NCI-H2029 (cell line): ENCODE results near the gene DDIAS.
"Not testable (repeated sequence)": the region's sequence is repeated elsewhere in the genome, so short reads cannot be mapped to it uniquely, and the experiment has no call there.

Experiments used
- DNase-seq: peaks from one replicate; lab custom pipeline; 2025; lab: John Stamatoyannopoulos, UW

Gene DDIAS

DNA sequence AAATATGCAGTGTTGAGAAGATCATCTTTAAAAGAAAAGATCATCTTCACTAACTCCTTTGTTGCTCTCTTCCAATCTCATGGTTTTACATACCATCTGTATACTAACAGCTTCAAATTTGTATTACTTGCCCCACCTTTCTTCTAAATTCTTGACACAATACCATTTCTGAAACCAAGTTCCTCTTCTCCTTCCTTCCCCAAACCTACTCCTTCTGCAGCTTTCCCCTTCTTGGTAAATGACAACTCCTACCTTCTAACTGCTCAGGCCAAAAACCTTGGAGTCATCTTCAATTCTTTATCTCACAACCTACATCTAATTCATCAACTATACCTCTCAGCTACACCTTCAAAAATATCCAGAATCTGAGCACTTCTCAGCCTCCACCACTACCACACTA is 10.6 kb upstream of the DDIAS start:
- DNase-seq: no peak

DNA sequence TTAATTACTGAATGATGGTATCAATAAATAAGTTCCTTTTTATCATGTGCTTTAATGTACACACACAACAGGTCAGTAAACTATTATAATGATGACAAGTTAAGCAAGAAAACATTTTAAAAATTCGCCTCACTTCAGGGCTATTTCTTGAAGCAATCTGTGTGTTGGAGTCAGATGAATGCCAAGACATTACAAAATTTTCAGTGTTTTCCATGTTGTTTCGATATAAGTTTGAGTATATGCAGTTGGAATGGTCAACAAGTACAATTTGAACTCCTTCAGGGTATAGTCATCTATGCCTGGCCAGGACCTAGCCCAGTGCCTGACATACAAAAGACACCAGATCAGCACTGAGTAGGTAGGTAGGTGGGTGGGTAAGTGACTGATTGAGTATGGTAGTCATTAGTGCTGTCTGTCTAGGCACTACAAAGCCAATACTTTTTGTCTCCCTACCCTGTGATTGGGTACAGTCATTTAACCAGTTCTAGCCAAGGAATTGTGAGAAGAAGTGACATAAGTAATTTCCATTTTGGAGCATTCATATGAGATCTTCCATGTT is 8.8 kb upstream of the DDIAS start:
- DNase-seq: no peak

DNA sequence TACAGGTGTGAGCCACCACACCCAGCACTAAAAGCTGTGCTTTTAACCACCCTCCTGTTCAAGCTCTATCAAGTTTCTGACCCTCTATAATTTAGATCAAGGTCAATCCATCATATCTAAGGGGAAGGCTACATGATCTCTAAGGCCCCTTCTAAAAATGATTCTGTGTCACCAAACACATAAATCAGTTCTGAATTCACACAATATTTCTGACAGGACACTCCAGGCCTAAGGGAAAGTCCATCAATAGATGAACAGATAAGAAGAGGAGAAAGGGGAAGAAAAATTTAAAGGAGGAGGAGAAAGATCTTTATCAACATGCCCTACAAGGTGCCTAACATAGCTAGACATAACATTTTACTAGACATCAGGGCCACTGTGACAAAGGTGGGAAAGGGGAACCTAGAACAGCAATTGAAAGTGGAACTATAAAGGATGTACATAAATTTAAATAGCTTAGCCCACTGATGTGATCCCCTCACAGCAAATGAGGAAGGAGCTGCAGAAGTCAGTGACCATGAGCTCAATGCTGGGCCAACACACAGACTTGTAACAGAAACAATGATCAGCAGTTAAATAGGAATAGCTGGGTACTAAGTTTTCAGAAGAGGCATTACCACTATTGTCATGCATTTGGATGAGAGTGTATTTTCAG is 6.0 kb upstream of the DDIAS start:
- no peak for DNase-seq

DNA sequence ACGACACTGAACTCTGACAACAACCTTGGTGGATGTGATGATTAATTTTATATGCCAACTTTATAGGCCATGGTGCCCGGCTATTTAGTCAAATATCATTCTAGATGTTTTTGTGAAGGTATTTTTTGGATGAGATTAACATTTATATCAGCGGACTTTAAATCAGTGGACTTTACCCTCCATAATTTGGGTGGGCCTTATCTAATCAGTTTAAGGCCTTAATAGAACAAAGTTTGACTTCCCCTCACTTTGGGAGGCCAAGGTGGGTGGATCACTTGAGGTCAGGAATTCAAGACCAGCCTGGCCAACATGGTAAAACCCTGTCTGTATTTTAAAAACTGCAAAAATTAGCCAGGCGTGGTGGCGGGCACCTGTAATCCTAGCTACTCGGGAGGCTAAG is 5.4 kb upstream of the DDIAS start:
- DNase-seq: no peak

DNA sequence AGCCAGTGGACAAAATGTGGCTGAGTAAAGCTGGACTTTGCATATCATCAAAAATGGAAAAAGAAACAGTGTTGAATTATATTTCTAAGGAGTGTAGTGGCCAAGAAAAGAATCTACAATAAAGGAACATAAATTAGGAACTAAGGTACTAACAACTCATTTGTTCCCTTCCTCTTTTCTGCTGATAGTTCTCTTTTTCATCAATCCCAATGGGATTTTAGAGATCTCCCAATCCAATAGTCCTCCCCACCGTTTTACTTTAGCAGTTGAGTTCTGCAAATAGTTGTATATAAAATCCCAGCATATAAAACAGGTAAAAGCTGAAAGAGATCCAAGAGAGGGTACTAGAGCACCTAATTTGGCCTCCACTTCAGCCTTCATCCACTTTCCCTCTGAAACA is 3.3 kb upstream of the DDIAS start:
- no peak for DNase-seq

DNA sequence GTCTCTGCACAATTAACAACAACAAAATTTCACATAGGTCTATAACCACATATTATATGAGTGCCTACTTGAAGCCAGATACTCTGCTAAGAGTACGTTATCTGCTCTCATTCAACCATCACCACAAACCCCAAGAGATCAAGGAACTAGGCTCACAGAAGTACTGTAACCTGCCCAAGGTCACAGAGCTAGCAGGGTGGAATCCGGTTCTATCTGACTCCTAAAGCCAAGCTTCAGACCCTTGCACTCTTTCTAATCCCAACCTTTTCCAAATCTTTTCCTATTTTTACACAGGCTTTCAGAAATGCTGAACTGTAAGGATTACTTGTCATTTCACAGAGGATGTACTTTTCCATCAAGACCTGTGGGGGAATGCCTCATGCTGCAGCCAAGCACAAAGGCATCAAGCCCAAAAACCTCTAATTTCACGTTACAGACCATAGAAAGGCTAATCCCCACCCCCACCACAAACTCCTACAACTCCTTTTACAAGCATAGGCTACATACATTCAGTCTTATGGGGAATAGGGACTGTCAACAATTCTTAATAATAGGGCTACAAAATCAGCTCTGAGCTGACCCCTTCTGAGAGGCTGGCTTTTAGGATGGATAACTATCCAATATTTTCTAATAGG is 2.2 kb upstream of the DDIAS start:
- DNase-seq: no peak

DNA sequence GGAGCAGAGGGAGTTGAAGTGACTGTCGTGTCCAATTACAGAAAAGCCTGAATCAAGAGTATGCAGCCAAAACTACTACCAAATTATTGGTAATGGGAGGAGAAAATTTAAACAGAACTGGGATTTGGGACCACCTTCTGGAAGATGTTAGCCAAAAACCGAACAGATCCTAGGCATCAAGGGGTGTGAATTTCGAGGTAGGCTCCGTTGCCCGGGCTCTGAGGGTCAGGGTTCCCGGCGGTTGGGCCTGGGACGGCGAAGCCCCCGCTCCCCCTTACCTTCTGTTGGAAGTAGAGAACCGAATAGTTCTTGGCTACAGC is 1.6 kb upstream of the DDIAS start:
- DNase-seq: no peak

DNA sequence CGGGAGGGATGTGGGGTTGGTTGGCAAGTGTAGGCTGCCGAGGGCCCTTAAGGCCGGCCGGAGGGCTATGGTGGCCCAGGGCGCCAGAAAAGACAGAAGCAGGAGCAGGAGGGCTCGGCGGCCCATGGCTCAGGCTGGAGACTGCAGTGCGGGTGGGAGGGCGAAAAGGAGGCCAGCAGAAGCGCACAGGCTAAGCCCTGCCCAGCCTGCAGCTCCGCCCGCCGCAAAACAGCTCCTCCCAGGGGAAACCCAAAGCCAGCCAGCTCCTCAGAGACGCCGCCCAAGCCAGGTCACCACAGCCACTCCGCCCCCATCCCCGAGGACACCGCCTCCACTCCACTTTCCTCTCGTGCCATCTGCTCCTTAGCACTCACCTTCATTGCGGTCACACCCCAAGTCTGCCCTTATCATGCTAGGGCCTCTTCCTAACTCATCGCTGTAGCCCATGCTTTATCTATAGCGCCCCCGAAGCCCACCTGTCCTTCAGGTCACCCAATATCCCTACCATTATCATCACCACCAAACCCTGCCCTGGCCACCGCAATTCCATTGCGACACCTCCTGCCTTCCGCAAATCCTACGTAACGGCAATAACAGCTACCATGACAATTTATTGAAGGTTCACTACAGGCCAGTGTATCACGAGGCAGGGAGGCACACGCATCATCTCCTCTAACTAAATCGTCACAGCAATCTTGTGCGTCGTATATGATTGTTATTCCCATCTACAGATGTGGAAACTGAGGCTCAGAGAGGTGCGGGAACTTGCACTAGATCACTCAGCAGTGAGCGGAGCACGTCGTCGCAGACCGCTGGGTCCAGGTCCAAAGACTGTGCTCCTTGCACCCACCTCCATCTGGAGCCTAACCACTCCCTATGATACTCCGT is 1.0 kb upstream of the DDIAS start, which contains the start of gene PRCP:
Gene PRCP (minus strand): TSS at position 154 of the 888 bp plus-strand sequence. CDS start 28 bp downstream, at position 126.
- peak; percentile 82 for DNase-seq

DNA sequence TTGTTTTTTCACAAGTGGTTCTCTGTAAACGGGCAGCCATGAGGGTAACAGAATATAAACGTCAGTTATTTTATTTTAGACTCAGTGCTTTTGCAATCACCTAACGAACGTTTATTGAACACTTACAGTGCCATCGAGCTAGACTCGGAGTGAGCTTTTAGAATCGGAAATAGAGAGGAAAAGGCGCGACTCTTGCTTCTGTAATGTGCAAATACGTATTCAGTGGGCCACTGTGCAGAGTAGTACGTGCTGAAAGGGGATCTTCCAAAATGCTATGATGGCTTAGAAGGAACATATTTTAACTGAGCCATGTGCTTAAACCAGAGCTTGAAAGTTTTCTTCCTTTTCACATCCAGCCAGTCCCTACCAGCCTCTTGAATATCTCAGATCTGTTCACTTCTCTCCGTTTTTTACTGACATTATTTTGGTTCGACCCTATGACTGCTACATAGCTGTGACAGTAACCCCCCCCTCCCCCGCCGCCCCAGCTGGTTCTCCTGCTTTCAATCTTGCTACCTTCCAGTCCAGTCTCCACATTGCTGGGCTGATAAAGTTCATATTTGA is 468 bp downstream of the DDIAS start:
- no peak for DNase-seq

DNA sequence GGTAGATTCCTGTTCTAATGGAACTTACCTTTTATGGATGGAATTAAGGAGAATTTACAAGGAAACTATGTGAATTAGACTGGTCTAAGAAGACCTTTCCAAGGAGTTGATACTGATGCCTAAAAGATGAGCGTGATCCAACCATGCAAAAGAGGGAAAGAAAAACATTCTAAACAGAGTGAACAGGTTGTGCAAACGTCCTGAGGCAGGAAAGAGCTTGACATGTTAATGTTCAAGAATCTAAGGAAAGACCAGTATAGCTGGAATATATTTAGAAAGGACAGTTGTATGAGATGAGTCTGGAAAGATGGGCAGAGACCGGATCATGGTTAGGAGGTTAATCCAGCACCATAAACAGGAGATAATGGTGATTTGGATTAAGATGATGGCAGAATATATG is 1.3 kb downstream of the DDIAS start:
- no peak for DNase-seq

DNA sequence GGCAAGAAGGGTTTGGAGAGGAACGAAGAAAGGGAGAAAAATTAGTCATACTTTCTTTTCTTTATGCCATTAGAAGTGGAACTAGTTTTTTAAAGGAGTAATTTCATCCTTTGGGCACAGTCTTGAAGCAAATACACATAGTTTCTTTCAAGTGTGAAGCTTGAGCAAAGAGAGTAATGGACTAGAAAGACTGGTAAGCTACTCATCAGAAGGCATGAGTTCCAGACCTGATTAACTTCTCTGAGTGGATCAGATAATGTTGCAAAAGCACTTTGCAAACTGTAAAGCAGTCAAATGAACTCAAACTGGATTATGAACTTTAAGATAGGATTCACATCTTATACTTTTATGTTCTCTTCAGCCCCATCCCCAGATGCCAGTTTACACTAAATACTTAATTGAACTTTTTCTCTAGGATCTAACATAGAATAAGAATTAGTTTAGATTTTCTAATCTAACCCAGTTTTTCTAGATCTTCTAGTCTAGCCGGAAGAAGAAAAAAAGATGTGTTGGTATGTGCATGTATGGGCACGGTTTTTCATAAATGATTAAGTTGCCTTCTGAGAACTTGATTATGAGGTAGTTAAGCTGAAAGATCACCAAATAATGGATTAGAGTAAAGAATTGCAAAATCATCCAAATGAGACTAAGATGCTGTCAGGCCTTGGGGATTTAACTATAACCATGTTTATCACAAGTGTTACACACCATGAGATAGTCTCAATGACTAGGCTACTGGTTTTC is 2.5 kb downstream of the DDIAS start:
- no peak for DNase-seq

DNA sequence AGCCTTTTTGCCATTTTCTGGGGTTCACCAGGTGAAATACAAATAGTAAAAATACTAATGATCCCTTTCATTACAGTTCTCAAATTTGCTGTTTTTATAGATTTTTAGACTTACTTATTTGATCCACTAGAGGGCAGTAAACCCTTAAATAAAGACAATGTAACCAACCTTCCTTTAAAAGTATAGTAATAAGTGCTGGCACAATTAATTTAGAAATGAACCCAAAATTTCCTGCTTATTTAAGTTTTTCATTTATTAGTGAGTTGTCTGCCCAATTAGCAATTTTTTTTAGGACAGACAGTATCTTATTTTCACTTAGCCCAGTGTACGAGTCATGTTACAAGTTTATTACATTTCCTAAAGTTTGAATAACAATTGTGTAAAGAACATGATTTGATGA is 4.7 kb downstream of the DDIAS start:
- DNase-seq: peak; percentile 31

DNA sequence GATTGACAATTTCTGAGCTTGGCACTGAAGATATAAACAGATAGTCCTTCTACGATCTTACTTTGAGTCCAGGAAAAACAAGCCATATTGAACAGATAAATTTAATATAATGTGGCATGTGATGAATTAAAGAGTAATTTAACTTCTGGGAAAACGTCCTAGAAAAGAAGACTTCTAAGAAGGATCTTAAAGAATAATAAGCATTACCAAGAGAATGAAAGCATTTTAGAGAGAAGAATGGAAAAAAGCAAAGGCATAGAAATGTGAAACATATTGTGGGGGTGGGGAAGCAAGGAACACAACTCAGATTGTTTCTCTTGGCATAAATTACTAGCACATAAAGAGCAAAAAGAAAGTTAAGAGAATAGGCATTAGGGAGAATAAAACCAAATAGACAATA is 5.4 kb downstream of the DDIAS start:
- DNase-seq: no peak

DNA sequence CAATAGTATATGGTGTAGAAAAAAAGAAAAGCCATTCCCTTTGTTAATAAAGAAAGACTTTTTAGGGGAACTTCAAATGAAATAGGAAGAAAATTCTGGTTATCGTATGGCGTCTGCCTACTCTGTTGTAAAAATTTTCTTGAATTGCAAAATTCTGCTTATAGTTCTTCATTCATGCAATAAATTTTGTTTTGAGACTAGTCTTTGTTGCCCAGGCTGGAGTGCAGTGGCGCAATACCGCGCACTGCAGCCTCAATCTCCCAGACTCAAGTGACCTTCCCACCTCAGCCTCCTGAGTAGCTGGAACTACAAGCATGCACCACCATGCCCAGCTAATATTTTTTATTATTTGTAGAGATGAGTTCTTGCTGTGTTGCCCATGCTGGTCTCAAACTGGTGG is 5.8 kb downstream of the DDIAS start:
- DNase-seq: no peak

DNA sequence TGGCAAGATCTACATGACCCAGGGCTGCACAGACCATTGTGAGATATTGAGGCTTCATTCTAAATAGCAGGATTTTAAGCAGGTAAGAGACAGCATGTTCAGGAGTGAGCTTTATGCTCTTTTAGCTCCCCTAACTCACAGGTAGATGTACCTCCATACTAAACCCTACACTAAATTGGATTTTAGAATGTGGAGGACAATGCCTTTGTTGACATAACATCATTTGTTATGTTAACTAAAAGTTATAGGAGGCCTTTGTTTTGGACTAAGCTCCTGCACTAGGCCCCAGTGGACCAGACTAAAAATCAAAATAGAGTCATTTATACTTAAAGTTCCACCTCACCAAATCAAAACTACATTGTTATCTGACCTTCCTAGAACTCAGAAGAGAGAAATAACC is 6.8 kb downstream of the DDIAS start:
- DNase-seq: no peak

DNA sequence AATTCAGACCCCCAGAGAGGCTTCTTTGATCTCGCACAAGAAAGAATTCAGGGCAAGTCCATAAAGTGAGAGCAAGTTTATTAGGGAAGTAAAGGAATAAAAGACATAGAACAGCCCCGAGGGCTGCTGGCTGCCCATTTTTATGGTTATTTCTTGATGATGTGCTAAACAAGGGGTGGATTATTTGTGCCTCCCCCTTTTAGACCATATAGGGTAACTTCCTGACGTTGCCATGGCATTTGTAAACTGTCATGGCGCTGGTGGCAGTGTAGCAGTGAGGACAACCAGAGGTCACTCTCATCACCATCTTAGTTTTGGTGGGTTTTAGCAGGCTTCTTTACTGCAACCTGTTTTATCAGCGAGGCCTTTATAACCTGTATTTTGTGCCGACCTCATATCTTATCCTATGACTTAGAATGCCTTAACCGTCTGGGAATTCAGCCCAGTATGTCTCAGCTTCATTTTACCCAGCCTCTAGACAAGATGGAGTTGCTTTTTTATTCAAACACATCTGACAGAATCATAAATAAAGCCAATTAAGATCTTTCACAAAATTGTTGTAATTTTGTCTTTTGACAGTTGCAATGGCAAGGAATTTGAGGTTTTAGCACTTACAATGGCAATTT is 7.6 kb downstream of the DDIAS start:
- DNase-seq: no peak

DNA sequence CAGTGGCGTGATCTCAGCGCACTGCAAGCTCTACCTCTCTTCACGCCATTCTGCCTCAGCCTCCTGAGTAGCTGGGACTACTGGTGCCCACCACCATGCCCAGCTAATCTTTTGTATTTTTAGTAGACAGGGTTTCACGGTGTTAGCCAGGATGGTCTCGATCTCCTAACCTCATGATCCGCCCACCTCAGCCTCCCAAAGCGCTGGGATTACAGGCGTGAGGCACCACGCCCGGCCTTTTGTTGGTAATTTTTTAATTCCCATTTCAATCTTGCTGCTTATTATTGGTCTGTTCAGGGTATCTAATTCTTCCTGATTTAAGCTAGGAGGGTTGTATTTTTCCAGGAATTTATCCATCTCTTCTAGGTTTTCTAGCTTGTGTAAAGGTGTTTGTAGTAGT is 18.2 kb downstream of the DDIAS start:
- not testable (repeated sequence) for DNase-seq

DNA sequence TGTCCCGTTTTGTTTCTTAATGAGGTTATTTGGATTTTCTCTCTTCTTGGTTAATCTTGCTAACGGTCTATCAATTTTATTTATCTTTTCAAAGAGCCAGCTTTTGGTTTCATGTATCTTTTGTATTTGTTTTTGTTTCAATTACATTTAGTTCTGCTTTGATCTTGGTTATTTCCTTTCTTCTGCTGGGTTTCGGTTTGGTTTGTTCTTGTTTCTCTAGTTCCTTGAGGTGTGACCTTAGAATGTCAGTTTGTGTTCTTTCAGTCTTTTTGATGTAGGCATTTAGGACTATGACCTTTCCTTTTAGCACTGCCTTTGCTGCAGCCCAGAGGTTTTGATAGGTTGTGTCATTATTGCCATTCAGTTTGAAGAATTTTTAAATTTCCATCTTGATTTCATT is 18.7 kb downstream of the DDIAS start:
- DNase-seq: not testable (repeated sequence)

DNA sequence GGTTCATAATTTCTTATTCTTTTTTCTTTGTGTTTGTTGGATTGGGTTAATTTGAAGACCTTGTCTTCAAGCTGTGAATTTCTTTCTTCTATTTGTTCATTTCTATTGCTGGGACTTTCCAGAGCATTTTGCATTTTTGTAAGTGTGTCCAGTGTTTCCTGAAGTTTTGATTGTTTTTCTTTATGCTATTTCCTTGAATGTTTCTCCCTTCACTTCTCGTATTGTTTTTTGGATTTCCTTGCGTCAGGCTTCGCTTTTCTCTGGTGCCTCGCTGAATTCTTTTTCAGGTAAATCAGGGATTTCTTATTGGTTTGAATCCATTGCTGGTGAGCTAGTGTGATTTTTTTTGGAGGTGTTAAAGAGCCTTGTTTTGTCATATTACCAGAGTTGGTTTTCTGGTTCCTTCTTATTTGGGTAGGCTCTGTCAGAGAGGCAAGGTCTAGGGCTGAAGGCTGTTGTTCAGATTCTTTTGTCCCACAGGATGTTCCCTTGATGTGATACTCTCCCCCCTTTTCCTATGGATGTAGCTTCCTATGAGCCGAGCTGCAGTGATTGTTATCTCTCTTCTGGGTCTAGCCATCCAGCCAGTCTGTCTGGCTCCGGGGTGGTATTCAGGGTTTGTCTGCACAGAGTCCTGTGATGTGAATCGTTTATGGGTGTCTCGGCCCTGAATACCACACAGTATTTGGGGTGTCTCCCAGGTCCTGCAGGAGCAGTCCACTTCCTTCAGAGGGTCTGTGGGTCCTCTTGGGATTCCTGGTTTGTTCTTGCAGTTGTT is 21.0 kb downstream of the DDIAS start:
- not testable (repeated sequence) for DNase-seq

DNA sequence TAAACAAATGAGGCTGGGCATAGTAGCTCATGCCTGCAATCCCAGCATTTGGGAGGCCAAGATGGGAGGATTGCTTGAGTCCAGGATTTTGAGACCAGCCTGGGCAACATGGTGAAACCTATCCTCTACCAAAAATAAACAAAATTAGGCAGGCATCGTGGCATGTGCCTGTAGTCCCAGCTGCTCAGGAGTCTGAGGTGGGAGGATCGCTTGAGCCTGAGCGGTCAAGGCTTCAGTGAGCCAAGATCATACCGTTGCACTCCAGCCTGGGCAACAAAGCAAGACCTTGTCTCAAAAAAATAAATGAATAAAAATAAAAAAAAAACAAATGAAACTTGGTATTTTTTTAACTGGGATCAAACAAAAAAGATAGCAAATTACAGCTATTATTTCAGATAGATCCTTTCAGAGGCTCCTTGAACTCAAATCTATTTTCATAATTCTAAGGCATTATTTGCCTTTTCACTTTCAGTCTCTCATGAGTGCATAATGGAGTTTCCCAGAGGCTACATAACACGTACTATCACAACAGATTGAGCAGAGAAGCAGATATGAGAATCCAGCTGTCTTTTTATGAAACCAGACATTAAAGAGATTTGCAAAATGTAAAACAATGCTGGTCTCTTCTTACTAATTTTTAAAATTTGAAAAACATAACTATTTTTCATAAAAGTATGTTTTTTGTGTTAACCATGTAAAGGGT is 23.1 kb downstream of the DDIAS start:
- no peak for DNase-seq
